ENCODE data around the gene NFYC.
A peak's percentile ranks its signal among the peaks of the same experiment; 100 is the strongest.

Gene NFYC

DNA sequence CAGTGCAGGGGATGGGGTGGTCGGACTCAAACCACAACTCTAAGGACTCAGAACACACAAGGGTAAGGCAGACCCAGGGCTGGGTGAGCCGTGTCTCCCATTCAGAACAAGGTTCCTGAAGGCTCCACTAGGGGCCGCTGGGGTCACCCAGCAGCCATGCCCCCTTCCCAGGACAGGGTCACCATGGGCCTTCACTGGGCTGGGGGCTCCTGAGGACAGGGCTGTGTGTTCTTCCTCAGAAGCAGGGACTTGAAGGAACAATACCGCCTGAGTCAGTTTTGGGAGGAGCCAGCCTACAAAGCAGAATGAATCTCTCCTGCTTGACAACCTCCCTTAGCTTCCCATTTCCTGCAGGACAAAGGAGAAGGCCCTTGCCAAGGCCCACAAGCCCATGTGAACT lies 41.4 kb upstream of the NFYC start:
- TF ChIP-seq, protein P1, sequence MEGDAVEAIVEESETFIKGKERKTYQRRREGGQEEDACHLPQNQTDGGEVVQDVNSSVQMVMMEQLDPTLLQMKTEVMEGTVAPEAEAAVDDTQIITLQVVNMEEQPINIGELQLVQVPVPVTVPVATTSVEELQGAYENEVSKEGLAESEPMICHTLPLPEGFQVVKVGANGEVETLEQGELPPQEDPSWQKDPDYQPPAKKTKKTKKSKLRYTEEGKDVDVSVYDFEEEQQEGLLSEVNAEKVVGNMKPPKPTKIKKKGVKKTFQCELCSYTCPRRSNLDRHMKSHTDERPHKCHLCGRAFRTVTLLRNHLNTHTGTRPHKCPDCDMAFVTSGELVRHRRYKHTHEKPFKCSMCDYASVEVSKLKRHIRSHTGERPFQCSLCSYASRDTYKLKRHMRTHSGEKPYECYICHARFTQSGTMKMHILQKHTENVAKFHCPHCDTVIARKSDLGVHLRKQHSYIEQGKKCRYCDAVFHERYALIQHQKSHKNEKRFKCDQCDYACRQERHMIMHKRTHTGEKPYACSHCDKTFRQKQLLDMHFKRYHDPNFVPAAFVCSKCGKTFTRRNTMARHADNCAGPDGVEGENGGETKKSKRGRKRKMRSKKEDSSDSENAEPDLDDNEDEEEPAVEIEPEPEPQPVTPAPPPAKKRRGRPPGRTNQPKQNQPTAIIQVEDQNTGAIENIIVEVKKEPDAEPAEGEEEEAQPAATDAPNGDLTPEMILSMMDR (IDR thresholded peaks at IDR 0.05; ENCODE audit: control insufficient read depth, extremely low read depth, insufficient read depth) = no peak
- no peak overlapping the region for H3K4me3 ChIP-seq (ENCODE audit: low read depth, low read length)
- DNase-seq (ENCODE audit: low read depth) = no peak

DNA sequence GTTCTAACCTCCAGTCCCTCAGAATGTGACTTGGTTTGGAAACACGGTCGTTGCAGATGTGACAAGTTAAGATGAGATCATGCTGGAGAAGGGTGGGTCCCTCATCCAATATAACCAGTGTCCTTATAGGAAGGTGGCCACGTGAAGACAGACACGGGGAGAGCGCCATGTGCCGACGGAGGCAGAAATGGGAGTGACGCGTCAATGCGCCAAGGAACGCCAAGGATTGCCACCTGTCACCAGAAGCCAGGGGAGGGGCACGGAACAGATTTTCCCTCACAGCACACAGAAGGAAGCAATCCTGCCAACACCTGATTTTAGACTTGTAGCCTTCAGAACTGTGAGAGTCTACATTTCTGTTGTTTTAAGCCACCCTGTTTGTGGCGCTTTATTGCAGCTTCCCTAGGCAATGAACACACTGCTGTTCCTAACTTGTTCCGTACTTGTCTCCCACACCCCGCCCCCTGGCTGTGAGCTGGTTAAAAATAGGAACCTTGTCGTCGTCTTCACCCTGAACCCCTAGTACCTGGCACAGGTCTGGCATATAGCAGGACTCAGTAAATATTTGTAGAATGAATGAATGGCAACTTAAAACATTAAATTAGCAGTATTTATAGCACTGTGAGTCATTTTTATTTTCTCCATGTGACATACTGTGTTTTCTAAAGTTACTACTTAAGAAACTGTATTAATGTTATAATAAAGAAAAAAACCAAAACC lies 40.2 kb upstream of the NFYC start:
- DNase-seq (ENCODE audit: low read depth) = no peak
- TF ChIP-seq, protein P1 (IDR thresholded peaks at IDR 0.05; ENCODE audit: control insufficient read depth, extremely low read depth, insufficient read depth) = 0 out of 2 replicates have a peak, but pooled peaks have one; percentile 28
- no peak overlapping the region for H3K4me3 ChIP-seq (ENCODE audit: low read depth, low read length)

DNA sequence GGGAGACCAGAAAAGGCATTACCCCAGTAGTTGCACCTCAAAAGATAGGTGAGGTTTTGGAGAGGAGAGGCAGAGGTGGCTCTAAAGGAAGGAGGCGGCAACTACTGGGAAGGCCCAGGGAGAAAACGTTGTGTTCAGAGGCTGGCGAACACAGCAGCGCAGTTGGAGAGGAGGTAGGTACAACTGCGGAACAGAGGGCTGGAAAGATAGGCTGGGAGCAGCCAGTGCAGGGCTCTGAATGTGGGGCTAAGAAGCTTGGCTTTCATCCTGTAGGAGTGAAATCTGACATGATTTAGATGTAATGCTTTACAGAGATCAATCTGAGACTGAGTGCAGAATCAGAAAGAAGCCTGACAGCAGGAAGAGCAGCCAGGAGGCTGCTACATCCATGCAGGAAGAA lies 39.0 kb upstream of the NFYC start:
- no peak overlapping the region for H3K4me3 ChIP-seq (ENCODE audit: low read depth, low read length)
- TF ChIP-seq, protein P1 (IDR thresholded peaks at IDR 0.05; ENCODE audit: control insufficient read depth, extremely low read depth, insufficient read depth) = no peak

DNA sequence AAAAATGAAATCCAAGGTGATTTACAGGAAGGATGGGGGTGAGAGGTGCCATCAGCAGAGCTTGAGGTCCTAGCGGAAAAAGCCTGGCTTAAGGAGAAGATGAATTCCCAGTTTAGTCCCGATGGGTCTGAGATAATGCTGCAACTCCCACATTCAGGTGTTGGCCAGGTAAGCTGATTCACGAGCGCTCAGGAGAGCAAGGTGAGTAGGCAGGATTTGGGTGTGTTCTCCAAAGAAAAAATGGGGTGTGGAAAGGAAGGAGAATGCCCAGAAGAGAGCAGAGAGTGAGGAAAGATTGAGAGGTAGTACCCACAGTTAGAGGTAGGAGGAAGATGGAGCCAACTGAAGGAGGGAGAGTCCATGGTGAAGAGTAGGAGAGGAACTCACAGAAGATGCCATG lies 38.5 kb upstream of the NFYC start:
- no peak for DNase-seq (ENCODE audit: low read depth)
- TF ChIP-seq, protein P1 (IDR thresholded peaks at IDR 0.05; ENCODE audit: control insufficient read depth, extremely low read depth, insufficient read depth) = no peak
- H3K4me3 ChIP-seq (ENCODE audit: low read depth, low read length) = no peak overlapping the region

More for the DNA sequence above, 39.0 kb upstream of the NFYC start:
- DNase-seq (ENCODE audit: low read depth) = no peak

DNA sequence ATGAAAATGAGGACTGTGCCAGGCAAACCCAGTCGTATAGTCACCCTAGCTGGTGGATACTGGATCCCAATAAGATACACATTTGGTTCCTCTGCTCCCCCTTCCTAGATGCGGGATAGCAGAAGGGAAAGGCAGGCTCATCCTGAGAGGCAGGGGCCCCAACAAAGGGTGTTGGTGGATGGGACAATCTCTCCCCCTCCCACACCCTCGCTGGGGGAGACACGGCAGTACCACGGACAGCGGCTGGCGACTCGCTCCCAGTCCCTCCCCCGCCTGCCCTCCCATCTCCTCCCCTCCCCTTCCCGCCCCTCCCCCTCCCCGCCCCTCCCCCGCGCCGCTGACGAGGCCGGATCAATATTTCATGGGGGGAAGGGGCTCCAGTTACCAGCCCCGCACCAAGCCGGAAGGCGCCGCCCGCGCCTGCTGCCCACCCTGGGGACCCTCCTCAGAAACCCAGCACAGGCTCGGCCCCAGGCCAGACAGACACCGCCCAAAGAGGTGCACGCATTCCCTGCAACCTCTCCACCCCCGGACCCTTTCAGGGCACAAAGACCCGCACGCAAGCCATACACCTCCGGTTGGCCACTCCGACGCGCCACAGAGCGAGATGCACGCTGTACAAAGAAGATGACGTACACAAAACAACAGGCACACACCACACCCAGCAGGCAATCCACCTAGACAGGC lies 37.5 kb upstream of the NFYC start:
- TF ChIP-seq, protein P1 (IDR thresholded peaks at IDR 0.05; ENCODE audit: control insufficient read depth, extremely low read depth, insufficient read depth) = no peak
- DNase-seq (ENCODE audit: low read depth) = no peak
- H3K4me3 ChIP-seq (ENCODE audit: low read depth, low read length) = no peak overlapping the region

DNA sequence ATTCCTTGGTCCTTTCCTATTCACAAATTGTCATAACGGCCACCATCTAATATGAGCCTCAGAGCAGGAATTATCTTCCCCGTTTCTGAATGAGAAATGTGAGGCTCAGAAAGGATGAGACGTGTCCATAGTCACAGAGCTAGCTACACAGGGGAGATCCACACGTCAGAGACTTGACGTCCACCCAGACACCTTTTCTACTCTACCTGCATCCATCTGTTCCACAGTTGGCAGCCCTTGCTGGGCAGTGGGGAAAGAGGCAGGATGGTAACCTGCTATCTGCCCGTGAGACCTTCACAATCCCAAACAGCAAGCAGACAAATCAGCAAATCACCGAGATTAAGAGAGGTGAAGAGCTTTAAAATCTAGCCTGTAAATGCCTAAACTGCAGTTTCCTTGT lies 34.5 kb upstream of the NFYC start:
- TF ChIP-seq, protein P1 (IDR thresholded peaks at IDR 0.05; ENCODE audit: control insufficient read depth, extremely low read depth, insufficient read depth) = no peak
- no peak for DNase-seq (ENCODE audit: low read depth)
- H3K4me3 ChIP-seq (ENCODE audit: low read depth, low read length) = no peak overlapping the region

Data from LNCaP clone FGC (cell line).